ENCODE results near the gene CUX1. TPM values are rescaled to one million over a fixed set of nuclear protein-coding genes. Genes with fewer than 3 reads are reported as not detected.

CUX1 gene
- total RNA-seq, 4 donors from 2014 or later = 52.5 to 93.6 (median 63.7) TPM

DNA sequence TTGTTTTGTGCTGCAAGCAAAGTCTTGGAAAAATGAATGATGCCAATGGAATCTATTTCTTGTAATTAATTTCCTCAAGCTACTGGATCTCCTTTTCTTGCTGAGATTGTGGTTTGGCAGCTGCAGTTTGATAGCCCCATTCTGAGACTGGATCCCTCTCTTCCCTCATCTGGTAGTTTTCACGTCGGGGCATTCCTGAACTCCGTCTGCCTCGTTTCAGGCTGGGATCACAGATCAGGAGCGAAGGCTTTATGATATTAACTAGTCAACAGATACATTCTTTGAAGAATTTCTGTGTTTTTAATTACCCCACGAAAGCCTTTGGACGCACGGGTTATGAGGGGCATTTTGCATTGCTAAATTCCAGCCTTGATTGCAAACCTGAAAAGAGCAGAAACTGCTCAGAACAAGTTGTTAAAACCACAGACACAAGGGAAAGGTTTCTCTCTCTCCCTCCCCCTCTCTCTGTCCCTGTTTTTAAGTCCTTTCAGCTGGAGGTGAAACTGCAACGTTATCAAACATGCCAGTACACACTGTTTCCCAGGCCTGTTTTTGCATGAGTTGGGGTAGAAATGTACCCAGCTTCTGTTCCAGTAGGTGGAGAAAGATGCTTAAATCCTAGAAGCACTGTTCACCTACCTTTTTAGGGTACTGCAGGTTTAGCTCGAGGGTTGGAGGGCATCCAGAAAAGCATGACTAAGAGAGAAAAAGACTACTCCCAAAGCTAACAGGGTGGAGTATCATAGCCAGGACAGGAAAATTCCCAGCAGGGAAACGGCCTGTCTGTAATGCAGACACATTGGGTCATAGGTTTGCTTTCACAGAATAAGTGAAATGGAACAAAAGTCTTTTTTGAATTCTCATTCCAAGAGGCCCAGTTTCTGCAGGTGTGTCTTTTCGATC lies 124.3 kb downstream of the CUX1 start:
- H3K4me1 ChIP-seq = peaks cover 25% of the 10 kb centered on the region
- H3K36me3 ChIP-seq = no peaks in the 10 kb centered on the region
- H3K27me3 ChIP-seq = no peaks in the 10 kb centered on the region
- no peaks in the 10 kb centered on the region for H3K9me3 ChIP-seq
- H3K4me3 ChIP-seq = no peak overlapping the region
- DNase-seq (ENCODE audit: low spot score in 2 of 2) = no peak
- TF ChIP-seq, protein P1, sequence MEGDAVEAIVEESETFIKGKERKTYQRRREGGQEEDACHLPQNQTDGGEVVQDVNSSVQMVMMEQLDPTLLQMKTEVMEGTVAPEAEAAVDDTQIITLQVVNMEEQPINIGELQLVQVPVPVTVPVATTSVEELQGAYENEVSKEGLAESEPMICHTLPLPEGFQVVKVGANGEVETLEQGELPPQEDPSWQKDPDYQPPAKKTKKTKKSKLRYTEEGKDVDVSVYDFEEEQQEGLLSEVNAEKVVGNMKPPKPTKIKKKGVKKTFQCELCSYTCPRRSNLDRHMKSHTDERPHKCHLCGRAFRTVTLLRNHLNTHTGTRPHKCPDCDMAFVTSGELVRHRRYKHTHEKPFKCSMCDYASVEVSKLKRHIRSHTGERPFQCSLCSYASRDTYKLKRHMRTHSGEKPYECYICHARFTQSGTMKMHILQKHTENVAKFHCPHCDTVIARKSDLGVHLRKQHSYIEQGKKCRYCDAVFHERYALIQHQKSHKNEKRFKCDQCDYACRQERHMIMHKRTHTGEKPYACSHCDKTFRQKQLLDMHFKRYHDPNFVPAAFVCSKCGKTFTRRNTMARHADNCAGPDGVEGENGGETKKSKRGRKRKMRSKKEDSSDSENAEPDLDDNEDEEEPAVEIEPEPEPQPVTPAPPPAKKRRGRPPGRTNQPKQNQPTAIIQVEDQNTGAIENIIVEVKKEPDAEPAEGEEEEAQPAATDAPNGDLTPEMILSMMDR (IDR thresholded peaks at IDR 0.05) = no peak
- WGBS = 30% methylated on average over 12 of the region's 12 CpGs
- peak overlapping the region; percentile 67 for H3K27ac ChIP-seq

DNA sequence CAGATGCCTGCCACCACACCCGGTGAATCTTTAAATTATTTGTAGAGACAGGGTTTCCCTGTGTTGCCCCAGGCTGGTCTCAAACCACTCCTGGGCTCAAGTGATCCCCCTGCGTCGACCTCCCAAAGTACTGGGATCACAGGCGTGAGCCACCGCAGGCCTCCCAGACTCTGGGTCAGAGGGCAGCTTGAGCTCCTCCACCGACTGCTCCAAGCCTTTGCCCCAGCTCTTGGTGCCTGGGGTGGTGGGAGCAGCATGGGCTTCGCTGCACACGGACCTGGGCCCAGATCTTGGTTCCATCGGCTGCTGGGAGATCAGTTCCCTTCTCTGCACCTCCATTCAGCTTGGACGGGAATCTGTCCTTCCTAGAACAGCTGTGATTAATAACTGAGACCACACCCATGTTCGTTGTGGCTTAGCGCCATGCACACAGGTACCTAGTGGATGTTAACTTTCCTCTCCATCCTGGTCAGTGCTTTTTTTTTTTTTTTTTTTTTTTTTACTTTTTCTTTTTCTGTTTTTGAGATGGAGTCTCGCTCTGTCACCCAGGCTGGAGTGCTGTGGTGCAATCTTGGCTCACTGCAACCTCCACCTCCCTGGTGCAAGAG lies 125.3 kb downstream of the CUX1 start:
- Histone ChIP-seq H3K9me3 (no peaks in the 10 kb centered on the region), H3K27me3 (no peaks in the 10 kb centered on the region), H3K27ac (peak overlapping the region; percentile 67), H3K4me3 (no peak overlapping the region), H3K4me1 (peaks cover 20% of the 10 kb centered on the region), H3K36me3 (no peaks in the 10 kb centered on the region)
- TF ChIP-seq POLR2AphosphoS5 (IDR thresholded peaks at IDR 0.05) = no peak
- no peak for TF ChIP-seq POLR2A (IDR thresholded peaks at IDR 0.05)
- DNase-seq (ENCODE audit: low spot score in 2 of 2) = no peak
- WGBS = 59% methylated on average over 12 of the region's 13 CpGs

DNA sequence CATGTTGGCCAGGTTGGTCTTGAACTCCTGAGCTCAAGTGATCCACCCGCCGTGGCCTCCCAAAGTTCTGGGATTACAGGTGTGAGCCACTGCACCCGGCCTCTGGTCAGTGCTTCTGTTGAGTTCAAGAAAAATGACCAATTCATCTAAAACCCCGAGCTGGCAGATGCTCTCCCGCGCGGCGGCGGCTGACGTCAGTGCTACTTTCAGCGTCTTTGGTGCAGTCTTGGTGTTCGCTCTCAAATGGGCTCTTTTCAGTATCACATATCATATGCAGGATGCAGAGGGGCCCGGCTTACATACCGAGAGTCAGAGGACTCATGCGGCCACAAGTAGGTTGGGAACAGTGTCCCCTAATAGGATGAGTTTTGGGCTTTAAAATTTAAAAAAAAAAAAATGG lies 125.9 kb downstream of the CUX1 start:
- no peaks in the 10 kb centered on the region for H3K27me3 ChIP-seq
- H3K27ac ChIP-seq = no peak overlapping the region
- WGBS = 97% methylated on average over 15 of the region's 15 CpGs
- H3K4me3 ChIP-seq = no peak overlapping the region
- TF ChIP-seq EP300 (IDR thresholded peaks at IDR 0.05) = no peak
- no peak for TF ChIP-seq POLR2AphosphoS5 (IDR thresholded peaks at IDR 0.05)
- no peak for TF ChIP-seq POLR2A (IDR thresholded peaks at IDR 0.05)
- TF ChIP-seq, protein P1 (IDR thresholded peaks at IDR 0.05) = no peak
- no peaks in the 10 kb centered on the region for H3K36me3 ChIP-seq
- H3K4me1 ChIP-seq = peaks cover 20% of the 10 kb centered on the region
- no peak for DNase-seq (ENCODE audit: low spot score in 2 of 2)
- H3K9me3 ChIP-seq = no peaks in the 10 kb centered on the region

DNA sequence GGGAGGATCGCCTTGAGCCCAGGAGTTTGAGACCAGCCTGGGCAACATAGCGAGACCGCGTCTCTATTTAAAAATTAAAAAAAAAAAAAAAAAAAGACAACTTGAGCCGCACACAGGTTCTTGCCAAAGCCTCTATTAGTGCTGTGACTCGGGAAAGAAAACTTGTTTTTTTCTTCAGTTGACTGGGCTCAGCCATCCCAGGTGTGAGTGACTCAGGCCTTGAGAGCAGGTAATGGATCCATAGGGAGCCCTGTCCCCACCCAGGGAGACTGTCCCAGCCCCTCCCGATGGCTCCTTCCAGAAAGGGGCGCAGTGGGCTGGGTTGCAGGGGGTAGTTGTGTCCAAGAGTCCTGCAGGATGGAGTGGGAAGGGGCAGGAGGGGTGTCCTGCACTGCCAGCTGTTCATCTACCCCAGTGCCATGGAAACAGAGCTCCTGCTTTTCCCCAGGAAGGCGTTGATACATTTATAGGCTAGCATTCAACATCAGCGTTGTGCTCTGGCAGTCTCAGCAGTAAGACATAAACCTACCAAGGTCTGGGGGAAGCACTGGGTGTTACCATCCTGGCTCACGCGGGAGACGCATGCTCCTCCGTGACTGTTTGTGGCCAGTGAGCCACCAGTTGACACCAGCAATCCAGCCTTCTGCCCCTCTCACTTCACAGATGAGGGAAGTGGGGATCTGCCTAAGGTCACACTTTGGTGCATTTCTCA lies 126.6 kb downstream of the CUX1 start:
- H3K4me1 ChIP-seq = peaks cover 20% of the 10 kb centered on the region
- H3K27me3 ChIP-seq = no peaks in the 10 kb centered on the region
- 91% methylated on average over 13 of the region's 14 CpGs for WGBS
- H3K27ac ChIP-seq = no peak overlapping the region
- no peak for DNase-seq (ENCODE audit: low spot score in 2 of 2)
- no peak overlapping the region for H3K4me3 ChIP-seq
- TF ChIP-seq, protein P1 (IDR thresholded peaks at IDR 0.05) = no peak
- no peak for TF ChIP-seq POLR2AphosphoS5 (IDR thresholded peaks at IDR 0.05)
- TF ChIP-seq EP300 (IDR thresholded peaks at IDR 0.05) = no peak
- no peak for TF ChIP-seq POLR2A (IDR thresholded peaks at IDR 0.05)
- H3K36me3 ChIP-seq = no peaks in the 10 kb centered on the region
- H3K9me3 ChIP-seq = no peaks in the 10 kb centered on the region

DNA sequence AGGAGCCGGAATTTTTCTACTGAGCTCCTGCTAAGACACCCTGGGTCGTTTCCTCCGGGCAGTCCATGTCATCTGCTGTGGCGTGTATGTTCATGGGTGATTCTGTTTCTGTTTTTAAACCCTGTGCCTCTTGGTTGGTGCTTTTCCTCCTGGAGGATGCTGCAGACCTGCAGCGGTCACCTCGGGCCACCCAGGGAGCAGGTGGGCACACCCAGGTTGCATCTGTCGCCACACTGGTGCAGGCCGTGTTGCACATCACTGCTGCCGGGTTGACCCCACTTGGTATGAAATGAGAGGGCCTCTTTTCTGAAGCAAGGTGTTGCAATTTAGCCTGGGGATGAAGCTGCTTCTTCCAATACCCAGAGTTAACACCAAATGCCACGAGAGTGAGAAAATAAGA lies 127.2 kb downstream of the CUX1 start:
- no peak for DNase-seq (ENCODE audit: low spot score in 2 of 2)
- no peaks in the 10 kb centered on the region for H3K36me3 ChIP-seq
- TF ChIP-seq EP300 (IDR thresholded peaks at IDR 0.05) (no peak), POLR2A (IDR thresholded peaks at IDR 0.05) (no peak), POLR2AphosphoS5 (IDR thresholded peaks at IDR 0.05) (no peak)
- TF ChIP-seq, protein P1 (IDR thresholded peaks at IDR 0.05) = no peak
- H3K4me3 ChIP-seq = no peak overlapping the region
- H3K4me1 ChIP-seq = peaks cover 20% of the 10 kb centered on the region
- no peak overlapping the region for H3K27ac ChIP-seq
- no peaks in the 10 kb centered on the region for H3K9me3 ChIP-seq
- no peaks in the 10 kb centered on the region for H3K27me3 ChIP-seq
- 91% methylated on average over 10 of the region's 10 CpGs for WGBS

Measured in suprapubic skin (tissue), 4 donors.